GM18868 (cell line): Measurements from ENCODE around the gene SAMHD1.
"Not testable (repeated sequence)": the region's sequence is repeated elsewhere in the genome, so short reads cannot be mapped to it uniquely, and the experiment has no call there.

Experiments used
- ATAC-seq: cut with Tn5 transposase; IDR thresholded peaks from one replicate; pipeline ENCODE4 v1.9.1; 2021; ENCODE audit warnings: mild to moderate bottlenecking, moderate library complexity; ENCODE audit not compliant: unreplicated experiment

Gene SAMHD1

DNA sequence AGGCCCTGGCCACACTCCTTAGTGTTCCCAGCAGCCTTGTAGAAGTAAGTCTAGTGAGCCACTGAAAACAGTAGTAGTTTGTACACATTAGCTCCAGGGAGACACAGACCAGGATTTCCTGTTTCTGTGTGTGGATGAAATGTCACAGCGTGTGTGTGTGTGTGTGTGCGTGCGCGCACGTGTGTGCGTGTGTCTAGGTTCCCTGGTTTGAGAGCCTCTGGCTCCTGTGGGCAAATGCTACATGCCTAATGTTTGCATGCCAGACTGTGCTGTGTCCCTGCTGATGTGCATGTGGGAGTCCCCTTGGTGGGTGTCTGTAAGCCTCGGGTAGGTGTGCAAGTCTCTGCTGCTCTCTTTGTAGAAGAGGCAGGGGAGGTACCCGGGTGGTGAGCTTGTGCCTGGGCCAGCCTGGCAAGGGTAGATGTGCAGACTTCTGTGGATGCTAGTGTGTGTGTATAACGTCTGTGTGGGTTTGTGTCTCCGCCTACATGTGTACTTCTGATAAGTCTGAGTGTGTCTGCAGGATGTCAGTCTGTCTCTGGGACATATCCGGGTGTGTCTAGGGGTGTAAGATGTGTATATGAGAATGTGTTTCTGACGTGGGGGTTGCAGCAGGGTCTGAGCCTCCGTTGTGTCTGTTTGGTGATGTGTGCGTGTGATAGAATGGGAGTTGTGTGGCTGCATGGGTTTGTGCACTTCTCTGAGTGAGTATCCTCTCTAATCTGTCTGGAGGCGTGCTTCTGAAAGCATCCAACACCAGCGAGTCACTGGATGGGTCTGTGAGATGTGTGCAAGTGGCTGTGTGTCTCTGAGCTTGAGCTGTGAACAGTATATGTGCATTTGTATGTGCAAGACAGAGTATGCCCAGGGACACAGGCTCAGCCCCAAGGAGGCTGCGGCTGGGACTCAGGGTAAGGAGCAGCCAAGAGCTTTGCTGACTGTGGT, 94.5 kb downstream of the SAMHD1 start:
- ATAC-seq = no peak

DNA sequence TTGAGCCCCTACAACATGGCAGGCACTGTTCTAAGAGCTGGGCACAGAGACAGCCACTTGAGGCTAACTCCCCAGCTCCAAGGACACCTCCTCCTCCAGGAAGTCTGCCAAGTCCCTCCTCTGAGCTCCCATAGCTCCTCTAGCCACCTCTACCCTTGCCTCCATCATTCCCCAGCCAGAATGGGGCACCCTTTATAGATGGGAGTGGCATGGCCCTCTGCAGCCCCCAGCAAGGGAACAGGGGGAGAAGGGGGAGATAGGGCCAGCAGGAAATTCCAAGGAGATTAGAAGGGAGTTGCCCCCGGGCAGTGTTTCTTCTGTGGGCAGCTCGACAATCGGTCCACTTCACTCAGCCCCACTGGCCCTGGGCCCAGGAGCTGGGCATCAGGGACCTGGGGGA, 95.3 kb downstream of the SAMHD1 start:
- no peak for ATAC-seq

DNA sequence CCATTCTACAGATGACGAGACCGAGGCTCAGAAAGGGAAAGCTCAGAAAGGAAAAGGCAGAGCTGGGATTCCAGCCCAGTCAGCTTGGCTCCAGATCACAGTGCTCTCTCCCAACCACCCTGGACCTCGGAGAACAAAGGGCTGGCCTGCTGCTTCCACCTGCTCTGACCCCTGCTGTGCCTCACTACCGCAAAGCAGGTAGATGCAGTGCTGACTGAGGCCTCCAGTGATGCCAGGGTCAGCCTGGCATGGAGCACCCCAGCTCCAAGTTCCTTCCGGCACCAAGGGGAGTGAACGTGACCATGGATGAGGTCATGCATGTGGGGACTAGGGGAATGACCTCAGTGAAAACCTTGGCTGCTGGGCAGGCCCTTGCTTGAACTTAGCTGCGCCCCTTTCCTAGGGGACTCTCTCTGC, 96.3 kb downstream of the SAMHD1 start:
- ATAC-seq = no peak

DNA sequence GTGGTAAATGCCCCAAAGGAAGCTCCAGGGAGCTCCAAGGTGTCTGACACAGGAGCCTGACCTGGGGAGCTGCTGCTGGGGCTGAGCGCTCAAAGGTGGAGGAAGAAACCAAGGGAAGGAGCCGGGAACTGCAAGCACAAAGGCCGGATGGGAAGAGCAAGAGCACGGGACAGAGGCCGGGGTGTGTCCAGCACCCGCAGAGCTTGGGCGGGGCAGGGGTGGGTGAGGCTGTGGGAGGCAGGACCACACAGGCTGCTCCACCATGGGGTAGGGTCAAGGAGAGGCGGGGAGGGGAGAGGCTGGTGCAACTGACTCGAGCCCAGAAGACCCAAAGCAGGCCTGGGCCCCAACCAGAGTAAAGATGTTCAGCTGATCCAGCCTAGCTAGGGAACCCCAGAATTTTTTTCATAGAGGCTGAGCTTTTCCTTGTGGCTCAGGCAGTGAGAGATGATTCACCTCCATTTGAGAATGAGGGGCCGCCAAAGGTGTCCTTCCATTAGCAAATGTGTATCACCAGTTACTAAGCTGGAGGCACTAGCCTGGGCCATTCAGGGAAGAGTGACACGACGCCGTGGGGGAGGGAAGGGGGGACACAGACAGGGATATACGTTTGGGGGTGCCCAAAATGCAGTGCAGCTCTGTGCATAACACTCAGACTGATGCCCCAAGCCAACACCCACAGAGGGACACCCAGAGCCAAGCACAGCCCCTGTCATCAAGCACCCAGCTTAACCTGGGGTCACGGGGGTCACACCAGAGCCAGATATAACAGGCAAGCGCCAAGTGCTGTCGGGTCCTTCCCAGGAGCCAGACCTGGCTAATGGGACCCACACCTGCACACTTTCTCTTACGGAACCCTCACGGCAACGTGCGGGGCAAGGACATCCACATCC, 96.9 kb downstream of the SAMHD1 start:
- ATAC-seq = no peak

DNA sequence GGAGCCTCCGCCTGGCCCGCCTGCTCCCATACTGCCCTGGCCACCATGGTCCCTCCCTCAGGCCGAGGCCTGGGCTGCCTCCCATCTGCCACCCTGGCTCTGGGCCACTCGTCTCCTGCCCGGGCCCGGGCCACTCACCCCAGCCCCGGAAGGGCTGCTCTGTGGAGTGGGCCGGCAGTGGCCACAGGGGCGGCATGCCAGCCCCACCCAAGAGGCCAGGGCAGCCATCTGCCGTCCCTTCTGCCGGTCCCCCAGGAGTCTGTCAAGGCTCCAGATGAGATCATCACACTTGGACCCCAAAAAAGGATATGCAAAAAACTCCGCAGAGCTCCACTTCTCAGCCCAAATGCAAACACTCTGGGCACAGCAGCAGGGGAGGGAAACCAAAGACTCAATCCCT, 99.3 kb downstream of the SAMHD1 start:
- no peak for ATAC-seq

DNA sequence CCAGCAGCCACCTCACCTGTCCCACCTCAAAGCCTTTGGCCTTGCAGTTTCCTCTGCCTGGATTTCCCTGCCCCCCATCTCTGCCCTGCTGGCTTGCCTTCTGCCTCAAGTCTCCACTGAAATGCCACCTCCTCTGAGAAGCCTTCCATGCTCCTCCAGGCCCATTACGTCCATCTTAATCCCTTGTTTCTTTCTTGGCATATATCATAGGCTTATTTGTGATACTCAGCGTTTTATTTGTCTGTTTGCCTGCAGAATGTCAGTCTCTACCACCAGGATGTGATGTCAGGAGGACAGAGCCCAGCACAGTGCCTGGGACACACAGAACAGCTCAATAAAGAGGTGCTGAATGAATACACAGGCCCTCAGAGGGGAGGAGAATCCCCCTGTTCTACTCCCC, 100.0 kb downstream of the SAMHD1 start:
- no peak for ATAC-seq

DNA sequence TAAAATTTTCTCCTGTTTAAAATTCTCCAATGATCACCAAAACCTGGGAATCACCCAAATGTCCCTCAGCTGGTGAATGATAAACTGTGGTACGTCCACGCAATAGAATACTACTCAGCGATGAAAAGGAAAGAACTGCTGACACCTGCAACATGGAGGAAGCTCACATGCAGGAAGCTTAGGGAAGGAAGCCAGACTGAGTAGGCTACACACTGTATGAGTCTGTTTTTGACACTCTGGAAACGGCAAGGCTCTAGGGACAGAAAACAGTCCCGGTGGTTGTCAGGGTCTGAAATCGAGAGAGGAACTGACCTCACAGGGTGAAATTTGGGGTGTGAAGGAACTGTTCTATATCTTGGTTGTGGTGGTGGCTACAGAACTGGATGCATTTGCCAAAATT, 100.7 kb downstream of the SAMHD1 start:
- ATAC-seq = no peak

DNA sequence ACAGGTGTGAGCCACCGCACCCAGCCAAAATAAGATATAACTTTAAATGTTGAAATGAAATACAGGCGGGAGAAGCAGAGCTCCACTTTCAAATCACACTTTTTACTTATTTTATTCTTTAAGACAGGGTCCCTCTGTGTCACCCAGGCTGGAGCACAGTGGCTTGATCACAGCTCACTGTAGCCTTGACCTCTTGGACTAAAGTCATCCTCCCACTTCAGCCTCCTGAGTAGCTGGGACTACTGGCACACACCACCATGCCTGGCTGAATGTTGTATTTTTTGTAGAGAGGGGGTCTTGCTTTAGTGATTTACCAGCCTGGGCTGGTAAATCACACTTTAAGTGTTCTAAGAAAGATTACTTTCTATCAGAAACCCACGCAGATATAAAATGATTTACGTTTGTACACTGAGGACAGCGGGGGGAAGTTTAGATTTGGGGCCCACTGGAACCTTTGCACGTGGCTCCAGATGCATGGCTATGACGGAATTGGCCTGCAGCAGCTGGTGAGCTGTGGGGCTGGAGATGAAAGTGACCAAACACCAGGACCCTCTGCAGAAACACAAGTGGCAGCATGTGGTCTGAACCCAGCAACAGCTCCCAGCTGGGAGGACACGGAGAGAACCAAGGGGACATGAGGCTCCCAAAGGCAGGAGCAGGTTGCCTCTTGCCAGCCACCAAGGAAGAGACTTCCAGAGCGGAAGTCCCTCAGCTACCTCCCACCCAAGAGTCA, 102.0 kb downstream of the SAMHD1 start:
- ATAC-seq = no peak

DNA sequence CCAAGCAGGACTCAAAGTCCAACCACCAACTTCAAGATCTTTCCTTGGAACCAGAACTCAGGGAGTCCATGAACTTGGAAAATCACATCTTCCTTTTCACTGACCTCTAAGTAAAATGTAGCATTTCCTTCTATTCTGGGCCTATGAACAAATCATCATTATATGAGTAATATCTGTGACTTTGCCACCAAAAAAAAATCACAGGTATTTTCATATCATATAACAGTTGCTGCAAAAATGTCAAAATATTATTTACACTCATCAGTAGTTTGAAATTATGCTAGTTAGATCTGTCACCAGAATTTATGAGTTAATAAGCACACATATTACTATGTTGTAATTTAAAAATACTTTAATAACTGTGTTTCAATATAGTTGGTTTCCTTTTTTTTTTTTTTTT, 102.8 kb downstream of the SAMHD1 start:
- no peak for ATAC-seq

DNA sequence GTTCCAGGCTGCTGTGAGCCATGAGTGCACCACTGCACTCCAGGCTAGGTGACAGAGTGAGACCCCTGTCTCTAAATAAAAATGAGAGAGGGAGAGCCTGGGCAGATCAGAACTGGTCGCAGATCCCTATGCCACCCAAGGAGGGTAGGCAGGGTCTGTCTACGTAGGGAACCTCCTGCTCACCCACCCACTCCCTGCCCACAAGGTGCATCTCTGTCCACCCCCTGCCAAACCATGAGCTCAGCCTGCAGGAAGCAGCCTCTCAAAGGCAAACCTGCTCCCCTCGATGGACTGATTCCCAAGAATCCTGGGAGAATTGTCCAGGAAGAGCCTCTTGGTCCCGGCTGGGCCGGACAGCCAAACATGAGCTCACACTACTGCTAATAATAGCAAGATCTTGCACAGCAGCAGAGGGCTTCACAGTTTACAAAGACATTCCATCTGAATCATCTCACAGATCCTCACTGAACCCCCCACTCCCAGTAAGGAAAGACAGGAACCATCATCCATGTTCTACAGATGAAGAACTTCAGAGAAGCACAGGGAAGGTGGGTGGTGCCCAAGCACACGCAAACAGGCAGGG, 103.3 kb downstream of the SAMHD1 start:
- ATAC-seq = no peak

DNA sequence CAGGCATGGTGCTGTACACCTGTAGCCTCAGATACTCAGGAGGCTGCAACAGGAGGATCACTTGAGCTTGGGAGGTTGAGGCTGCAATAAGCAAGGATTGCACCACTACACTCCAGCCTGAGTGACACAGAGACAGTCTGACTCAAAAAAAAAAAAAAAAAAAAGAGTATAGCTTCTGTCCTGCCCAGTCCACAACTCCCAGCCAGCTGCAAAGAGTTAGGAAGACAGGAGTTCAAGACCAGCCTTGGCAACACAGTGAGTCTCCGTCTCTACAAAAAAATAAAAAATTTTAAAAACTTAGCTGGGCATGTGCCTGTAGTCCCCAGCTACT, 103.8 kb downstream of the SAMHD1 start:
- no peak for ATAC-seq

DNA sequence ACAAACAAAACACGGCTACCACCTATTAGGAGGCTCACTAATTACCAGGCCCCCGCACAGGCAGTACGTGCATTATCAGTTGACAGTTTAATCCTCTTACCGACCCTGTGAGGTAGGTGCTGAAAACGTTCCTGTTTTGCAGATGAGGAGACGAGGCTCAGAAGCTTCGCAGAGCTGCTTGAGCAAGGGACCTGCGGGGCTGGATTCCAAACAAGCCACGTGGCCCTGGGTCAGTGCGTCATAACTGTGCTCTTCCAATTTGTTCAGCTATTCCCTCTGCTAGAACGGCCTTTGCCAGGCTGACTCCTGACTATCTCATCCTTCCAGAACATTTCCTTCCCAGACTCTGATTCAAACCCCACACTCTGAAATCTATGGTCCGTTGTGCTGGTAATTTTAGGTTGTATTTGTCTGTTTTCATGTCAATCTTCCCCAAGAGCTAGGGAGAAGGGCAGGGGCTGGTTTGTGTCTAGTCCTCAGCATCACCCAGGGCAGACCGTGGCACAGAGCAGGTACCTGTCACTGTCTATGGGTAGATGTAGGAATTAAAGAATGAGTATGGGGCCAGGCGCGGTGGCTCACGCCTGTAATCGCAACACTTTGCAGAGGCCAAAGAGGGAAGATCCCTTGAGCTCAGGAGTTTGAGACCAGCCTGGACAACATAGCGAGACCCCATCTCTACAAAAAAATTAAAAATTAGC, 104.3 kb downstream of the SAMHD1 start:
- no peak for ATAC-seq

DNA sequence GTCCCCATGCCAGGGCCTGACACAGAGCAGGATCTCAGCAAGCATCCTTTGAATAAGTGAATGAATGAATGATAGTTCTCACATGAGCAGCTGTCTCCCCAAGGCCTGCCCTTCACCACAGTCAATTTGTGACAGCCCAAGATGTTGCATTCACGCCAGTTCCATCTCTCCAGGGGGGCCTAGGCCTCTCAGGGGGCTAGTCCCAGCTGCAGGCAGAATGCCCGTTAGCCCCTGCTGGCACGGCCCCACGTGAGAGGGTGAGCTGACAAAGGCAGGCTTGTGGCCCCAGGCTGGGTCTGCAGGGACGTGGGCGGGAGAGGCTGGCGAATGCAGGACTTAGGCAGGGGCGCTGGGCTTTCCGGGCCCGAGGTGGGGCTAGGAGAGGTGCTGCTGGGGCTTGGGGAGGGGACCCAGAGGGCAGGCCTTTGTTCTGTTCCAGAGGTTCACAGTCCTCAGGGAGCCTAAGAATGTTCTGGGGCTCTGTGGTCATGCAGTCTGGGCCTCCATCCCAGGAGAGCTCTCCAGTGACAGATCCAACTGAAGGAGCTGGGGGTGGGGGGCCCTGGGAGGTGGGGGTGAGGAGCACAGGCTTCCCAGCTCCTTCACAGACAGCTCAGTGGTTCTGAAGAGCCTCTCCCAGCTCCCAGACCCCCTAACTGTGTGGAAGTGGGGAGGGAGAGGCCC, 106.1 kb downstream of the SAMHD1 start:
- ATAC-seq = no peak

DNA sequence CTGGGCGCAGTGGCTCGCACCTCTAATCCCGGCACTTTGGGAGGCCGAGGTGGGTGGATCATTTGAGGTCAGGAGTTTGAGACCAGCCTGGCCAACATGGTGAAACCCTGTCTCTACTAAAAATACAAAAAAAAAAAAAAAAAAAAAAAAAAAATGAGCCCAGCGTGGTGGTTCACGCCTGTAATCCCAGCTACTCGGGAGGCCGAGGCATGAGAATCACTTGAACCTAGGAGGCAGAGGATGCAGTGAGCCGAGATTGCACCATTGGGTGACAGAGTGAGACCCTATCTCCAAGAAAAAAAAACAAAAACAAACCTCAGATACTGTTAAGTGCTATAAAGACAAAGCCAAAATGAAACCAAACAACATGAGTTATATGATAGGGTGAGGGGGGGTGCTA, 110.5 kb downstream of the SAMHD1 start:
- not testable (repeated sequence) for ATAC-seq
